ENCODE results near the gene RFX2. TPM values are rescaled to one million over a fixed set of nuclear protein-coding genes. Genes with fewer than 3 reads are reported as not detected.
"Not testable (repeated sequence)": the region's sequence is repeated elsewhere in the genome, so short reads cannot be mapped to it uniquely, and the experiment has no call there.

Gene RFX2
- total RNA-seq, 1 experiment from 2014 or later: 4.6 TPM

DNA sequence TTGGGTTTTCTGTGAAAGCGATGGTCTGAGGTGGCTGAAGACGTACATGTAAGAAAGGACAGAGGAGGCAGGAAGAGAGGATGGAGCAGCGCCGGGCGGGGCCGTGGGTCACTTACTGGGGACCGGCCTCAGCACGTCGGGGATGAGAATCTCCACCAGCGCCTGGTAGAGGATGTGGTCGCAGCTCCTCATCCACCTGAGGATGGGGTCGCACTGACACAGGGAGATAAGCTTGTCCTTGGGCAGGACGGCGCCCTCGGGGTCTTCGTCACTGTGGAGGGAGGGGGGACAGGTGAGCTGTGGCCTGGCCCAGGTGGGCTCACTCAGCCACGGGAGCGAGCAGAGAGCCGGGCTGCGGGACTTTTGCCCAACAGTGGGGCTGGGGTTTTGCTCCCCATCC is 103.4 kb downstream of the RFX2 start:
- Mint-ChIP-seq H3K4me1 (no peaks in the 10 kb centered on the region), H3K36me3 (no peaks in the 10 kb centered on the region), H3K27me3 (ENCODE audit: low read depth) (no peaks in the 10 kb centered on the region), H3K4me3 (no peak overlapping the region), H3K9me3 (no peaks in the 10 kb centered on the region), H3K27ac (no peak overlapping the region)
- ChIA-PET CTCF (interaction anchor here (1.5 to 2.6 kb wide), 5 partner anchors 10 to 203 kb away, joined by 5 to 11 read pairs (median 10); partner anchors contain the start of gene NRTN), POLR2A (no interaction called here)
- no peak for TF ChIP-seq SMAD3 (CRISPR knock-in tag; IDR thresholded peaks at IDR 0.05; ENCODE audit: borderline replicate concordance)
- no peak for TF ChIP-seq ZNF512 (CRISPR knock-in tag; IDR thresholded peaks at IDR 0.05; ENCODE audit: borderline replicate concordance)
- no peak for TF ChIP-seq RORB (CRISPR knock-in tag; IDR thresholded peaks at IDR 0.05)
- TF ChIP-seq, protein P1, sequence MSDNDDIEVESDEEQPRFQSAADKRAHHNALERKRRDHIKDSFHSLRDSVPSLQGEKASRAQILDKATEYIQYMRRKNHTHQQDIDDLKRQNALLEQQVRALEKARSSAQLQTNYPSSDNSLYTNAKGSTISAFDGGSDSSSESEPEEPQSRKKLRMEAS (CRISPR knock-in tag; IDR thresholded peaks at IDR 0.05): no peak
- TF ChIP-seq, protein P2, sequence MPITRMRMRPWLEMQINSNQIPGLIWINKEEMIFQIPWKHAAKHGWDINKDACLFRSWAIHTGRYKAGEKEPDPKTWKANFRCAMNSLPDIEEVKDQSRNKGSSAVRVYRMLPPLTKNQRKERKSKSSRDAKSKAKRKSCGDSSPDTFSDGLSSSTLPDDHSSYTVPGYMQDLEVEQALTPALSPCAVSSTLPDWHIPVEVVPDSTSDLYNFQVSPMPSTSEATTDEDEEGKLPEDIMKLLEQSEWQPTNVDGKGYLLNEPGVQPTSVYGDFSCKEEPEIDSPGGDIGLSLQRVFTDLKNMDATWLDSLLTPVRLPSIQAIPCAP (CRISPR knock-in tag; IDR thresholded peaks at IDR 0.05): no peak
- DNase-seq (ENCODE audit: low spot score) (no peak), ATAC-seq (no peak)

DNA sequence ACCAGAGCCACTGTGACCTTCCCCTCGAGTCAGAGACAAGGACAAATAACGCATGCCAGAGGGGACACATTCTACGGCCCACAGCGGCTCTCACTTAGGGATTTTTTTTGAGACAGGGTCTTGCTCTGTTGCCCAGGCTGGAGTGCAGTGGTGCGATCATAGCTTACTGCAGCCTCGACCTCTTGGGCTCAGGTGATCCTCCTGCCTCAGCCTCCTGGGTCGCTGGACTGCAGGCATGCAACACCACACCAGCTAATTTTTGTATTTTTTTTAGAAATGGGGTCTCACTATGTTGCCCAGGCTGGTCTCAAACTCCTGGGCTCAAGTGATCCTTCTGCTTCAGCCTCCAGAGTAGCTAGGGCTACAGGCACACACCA is 104.2 kb downstream of the RFX2 start:
- ATAC-seq; H3K9me3 Mint-ChIP-seq; DNase-seq (ENCODE audit: low spot score); H3K27me3 Mint-ChIP-seq (ENCODE audit: low read depth); POLR2A ChIA-PET; H3K4me3 Mint-ChIP-seq; H3K36me3 Mint-ChIP-seq; H3K27ac Mint-ChIP-seq; H3K4me1 Mint-ChIP-seq: not testable (repeated sequence)
- CTCF ChIA-PET: interaction anchor here (1.0 to 1.7 kb wide), 5 partner anchors 13 to 202 kb away, joined by 3 to 10 read pairs (median 5); partner anchors contain the start of gene NRTN
- peak; percentile 64; the same call in 1 of the 2 replicates for TF ChIP-seq ZNF121 (CRISPR knock-in tag; IDR thresholded peaks at IDR 0.05)

DNA sequence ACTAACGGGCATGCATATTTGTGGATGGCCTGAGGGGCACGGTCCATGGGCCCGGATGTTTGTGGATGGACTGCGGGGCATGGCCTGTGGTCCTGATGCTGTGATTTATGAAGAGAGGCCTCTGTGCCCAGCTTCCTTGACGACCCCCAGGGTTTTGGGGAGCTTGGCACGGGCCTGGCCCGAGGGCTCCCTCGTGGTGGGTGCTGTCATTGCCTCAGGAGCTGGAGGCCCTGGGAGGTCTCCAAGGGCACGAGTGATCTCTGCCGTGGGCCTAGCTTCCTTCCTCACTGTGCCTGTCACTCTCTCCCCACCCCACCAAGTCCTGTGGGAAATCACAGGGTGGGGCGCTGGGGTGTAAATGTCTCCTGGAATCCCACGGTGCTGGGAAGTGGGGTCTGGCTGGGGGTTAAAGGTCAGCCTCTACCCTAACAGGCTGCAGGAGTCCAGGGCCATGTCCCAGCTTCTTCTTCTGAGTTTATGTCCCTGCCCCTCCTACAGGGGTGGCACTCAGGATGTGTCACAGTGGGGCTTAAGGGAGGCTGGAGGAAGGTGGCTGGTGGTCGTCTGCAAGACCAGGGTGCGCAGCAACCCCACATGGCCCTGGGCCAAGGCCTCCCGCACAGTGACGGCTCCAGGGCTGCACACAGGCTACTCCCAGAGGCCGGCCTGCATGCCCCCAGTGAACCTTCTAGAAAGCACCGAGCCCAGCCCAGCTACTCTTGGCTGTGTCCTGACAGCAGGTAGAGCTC is 104.8 kb downstream of the RFX2 start:
- ATAC-seq (no peak), DNase-seq (ENCODE audit: low spot score) (no peak)
- Mint-ChIP-seq H3K9me3 (peaks cover 5% of the 10 kb centered on the region), H3K4me3 (no peak overlapping the region), H3K27me3 (ENCODE audit: low read depth) (no peaks in the 10 kb centered on the region), H3K36me3 (peaks cover 4% of the 10 kb centered on the region), H3K27ac (no peak overlapping the region), H3K4me1 (no peaks in the 10 kb centered on the region)
- POLR2A ChIA-PET: no interaction called here
- TF ChIP-seq HMGA2 (CRISPR knock-in tag; IDR thresholded peaks at IDR 0.05) (no peak), ZBTB21 (CRISPR knock-in tag; IDR thresholded peaks at IDR 0.05; ENCODE audit: borderline replicate concordance) (no peak), SOX15 (CRISPR knock-in tag; IDR thresholded peaks at IDR 0.05) (no peak), FOXJ3 (CRISPR knock-in tag; IDR thresholded peaks at IDR 0.05; ENCODE audit: borderline replicate concordance) (no peak), ZNF423 (CRISPR knock-in tag; IDR thresholded peaks at IDR 0.05) (no peak), TEAD4 (CRISPR knock-in tag; IDR thresholded peaks at IDR 0.05) (no peak), E2F5 (CRISPR knock-in tag; IDR thresholded peaks at IDR 0.05) (no peak), SMAD3 (CRISPR knock-in tag; IDR thresholded peaks at IDR 0.05; ENCODE audit: borderline replicate concordance) (no peak), ZNF416 (CRISPR knock-in tag; IDR thresholded peaks at IDR 0.05) (no peak), ZNF219 (CRISPR knock-in tag; IDR thresholded peaks at IDR 0.05; ENCODE audit: borderline replicate concordance) (no peak)
- TF ChIP-seq, protein P3, sequence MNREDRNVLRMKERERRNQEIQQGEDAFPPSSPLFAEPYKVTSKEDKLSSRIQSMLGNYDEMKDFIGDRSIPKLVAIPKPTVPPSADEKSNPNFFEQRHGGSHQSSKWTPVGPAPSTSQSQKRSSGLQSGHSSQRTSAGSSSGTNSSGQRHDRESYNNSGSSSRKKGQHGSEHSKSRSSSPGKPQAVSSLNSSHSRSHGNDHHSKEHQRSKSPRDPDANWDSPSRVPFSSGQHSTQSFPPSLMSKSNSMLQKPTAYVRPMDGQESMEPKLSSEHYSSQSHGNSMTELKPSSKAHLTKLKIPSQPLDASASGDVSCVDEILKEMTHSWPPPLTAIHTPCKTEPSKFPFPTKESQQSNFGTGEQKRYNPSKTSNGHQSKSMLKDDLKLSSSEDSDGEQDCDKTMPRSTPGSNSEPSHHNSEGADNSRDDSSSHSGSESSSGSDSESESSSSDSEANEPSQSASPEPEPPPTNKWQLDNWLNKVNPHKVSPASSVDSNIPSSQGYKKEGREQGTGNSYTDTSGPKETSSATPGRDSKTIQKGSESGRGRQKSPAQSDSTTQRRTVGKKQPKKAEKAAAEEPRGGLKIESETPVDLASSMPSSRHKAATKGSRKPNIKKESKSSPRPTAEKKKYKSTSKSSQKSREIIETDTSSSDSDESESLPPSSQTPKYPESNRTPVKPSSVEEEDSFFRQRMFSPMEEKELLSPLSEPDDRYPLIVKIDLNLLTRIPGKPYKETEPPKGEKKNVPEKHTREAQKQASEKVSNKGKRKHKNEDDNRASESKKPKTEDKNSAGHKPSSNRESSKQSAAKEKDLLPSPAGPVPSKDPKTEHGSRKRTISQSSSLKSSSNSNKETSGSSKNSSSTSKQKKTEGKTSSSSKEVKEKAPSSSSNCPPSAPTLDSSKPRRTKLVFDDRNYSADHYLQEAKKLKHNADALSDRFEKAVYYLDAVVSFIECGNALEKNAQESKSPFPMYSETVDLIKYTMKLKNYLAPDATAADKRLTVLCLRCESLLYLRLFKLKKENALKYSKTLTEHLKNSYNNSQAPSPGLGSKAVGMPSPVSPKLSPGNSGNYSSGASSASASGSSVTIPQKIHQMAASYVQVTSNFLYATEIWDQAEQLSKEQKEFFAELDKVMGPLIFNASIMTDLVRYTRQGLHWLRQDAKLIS (CRISPR knock-in tag; IDR thresholded peaks at IDR 0.05; ENCODE audit: borderline replicate concordance): no peak
- CTCF ChIA-PET: interaction anchor here (1.0 to 1.6 kb wide), 3 partner anchors 17 to 43 kb away, joined by 3 to 6 read pairs (median 4); no protein-coding TSS in a partner anchor

All from WTC11 (cell line).